H9 (cell line): ENCODE results near the gene OSBPL10. TPM values are rescaled to one million over a fixed set of nuclear protein-coding genes. Genes with fewer than 3 reads are reported as not detected.
"Not testable (repeated sequence)": the region's sequence is repeated elsewhere in the genome, so short reads cannot be mapped to it uniquely, and the experiment has no call there.

Source experiments
- DNase-seq: peaks from one replicate; pipeline ENCODE4 v3.0.0-alpha.2; 2017
- H2AFZ ChIP-seq: one replicate; pipeline ENCODE4 v1.6.1; 2013; ENCODE audit warnings: mild to moderate bottlenecking, low read length, control low read depth, moderate library complexity
- H2AK5ac ChIP-seq: 2 replicates; pipeline ENCODE4 v1.6.1; 2013; ENCODE audit warnings: low read length, control low read depth, mixed read lengths; ENCODE audit not compliant: insufficient read length
- H2BK120ac ChIP-seq: one replicate; pipeline ENCODE4 v1.6.1; 2013; ENCODE audit warnings: low read depth, mild to moderate bottlenecking, low read length, control low read depth, inconsistent platforms; ENCODE audit not compliant: poor library complexity, severe bottlenecking
- H2BK12ac ChIP-seq: 2 replicates; pipeline ENCODE4 v1.6.1; 2013; ENCODE audit warnings: low read length, control low read depth, mixed read lengths, low read depth; ENCODE audit not compliant: insufficient read length
- H2BK15ac ChIP-seq: 2 replicates; pipeline ENCODE4 v1.6.1; 2013; ENCODE audit warnings: low read depth, low read length, control low read depth
- H2BK20ac ChIP-seq: one replicate; pipeline ENCODE4 v1.6.1; 2013; ENCODE audit warnings: low read depth, mild to moderate bottlenecking, low read length, control low read depth, inconsistent platforms; ENCODE audit not compliant: poor library complexity, severe bottlenecking
- H2BK5ac ChIP-seq: 2 replicates; pipeline ENCODE4 v1.6.1; 2013; ENCODE audit warnings: low read length, control low read depth, mixed read lengths; ENCODE audit not compliant: insufficient read length
- H3K14ac ChIP-seq: 2 replicates; pipeline ENCODE4 v1.6.1; 2013; ENCODE audit warnings: low read length, control low read depth; ENCODE audit not compliant: insufficient read depth
- H3K18ac ChIP-seq: 2 replicates; pipeline ENCODE4 v1.6.1; 2013; ENCODE audit warnings: low read depth, mild to moderate bottlenecking, mixed read lengths, low read length, control low read depth; ENCODE audit not compliant: insufficient read length
- H3K23ac ChIP-seq: 2 replicates; pipeline ENCODE4 v1.6.1; 2013; ENCODE audit warnings: low read length, control low read depth, mixed read lengths, low read depth; ENCODE audit not compliant: insufficient read length
- H3K23me2 ChIP-seq: 2 replicates; pipeline ENCODE4 v1.6.1; 2013; ENCODE audit warnings: low read depth, mild to moderate bottlenecking, mixed read lengths, low read length, control low read depth; ENCODE audit not compliant: insufficient read length, poor library complexity, severe bottlenecking
- H3K27ac ChIP-seq: 2 replicates; pipeline ENCODE4 v1.5.1; 2013; ENCODE audit warnings: low read length, control low read depth, mixed read lengths, low read depth; ENCODE audit not compliant: insufficient read length
- H3K27me3 ChIP-seq: 2 replicates; pipeline ENCODE4 v1.6.1; 2013; ENCODE audit warnings: low read length, control low read depth, inconsistent platforms; ENCODE audit not compliant: insufficient read depth
- H3K4ac ChIP-seq: 2 replicates; pipeline ENCODE4 v1.6.1; 2013; ENCODE audit warnings: low read depth, mild to moderate bottlenecking, control low read depth, inconsistent platforms, low read length, moderate library complexity
- H3K4me1 ChIP-seq: 2 replicates; pipeline ENCODE4 v1.6.1; 2013; ENCODE audit warnings: low read length, control low read depth, inconsistent platforms; ENCODE audit not compliant: insufficient read depth
- H3K4me2 ChIP-seq: 2 replicates; pipeline ENCODE4 v1.6.1; 2013; ENCODE audit warnings: low read length, control low read depth, mixed read lengths; ENCODE audit not compliant: insufficient read length, insufficient read depth
- H3K56ac ChIP-seq: 2 replicates; pipeline ENCODE4 v1.6.1; 2013; ENCODE audit warnings: low read depth, mild to moderate bottlenecking, mixed read lengths, low read length, control low read depth; ENCODE audit not compliant: insufficient read length
- H3K79me1 ChIP-seq: 2 replicates; pipeline ENCODE4 v1.6.1; 2013; ENCODE audit warnings: low read depth, mild to moderate bottlenecking, moderate library complexity, low read length, control low read depth, inconsistent platforms; ENCODE audit not compliant: insufficient read depth, poor library complexity, severe bottlenecking
- H3K79me2 ChIP-seq: 2 replicates; pipeline ENCODE4 v1.6.1; 2013; ENCODE audit warnings: low read length, control low read depth, inconsistent platforms; ENCODE audit not compliant: insufficient read depth
- H3K9ac ChIP-seq: 2 replicates; pipeline ENCODE4 v1.6.1; 2013; ENCODE audit warnings: low read length, control low read depth, mixed read lengths; ENCODE audit not compliant: insufficient read length; ENCODE audit errors: extremely low read depth
- H3K9me3 ChIP-seq: one replicate; pipeline ENCODE4 v1.6.1; 2013; ENCODE audit warnings: low read depth, low read length, inconsistent platforms; ENCODE audit not compliant: control insufficient read depth
- H3T11ph ChIP-seq: one replicate; pipeline ENCODE4 v1.6.1; 2013; ENCODE audit warnings: mild to moderate bottlenecking, low read length, control low read depth, inconsistent platforms
- H4K20me1 ChIP-seq: one replicate; pipeline ENCODE4 v1.6.1; 2013; ENCODE audit not compliant: control insufficient read depth, insufficient read length, insufficient read depth
- H4K5ac ChIP-seq: 2 replicates; pipeline ENCODE4 v1.6.1; 2013; ENCODE audit warnings: low read depth, mild to moderate bottlenecking, mixed read lengths, low read length, control low read depth; ENCODE audit not compliant: insufficient read length
- H4K8ac ChIP-seq: replicated peaks from 2 replicates; pipeline ENCODE4 v1.6.1; 2013; ENCODE audit warnings: low read length, control low read depth, mixed read lengths, low read depth; ENCODE audit not compliant: insufficient read length
- H4K91ac ChIP-seq: 2 replicates; pipeline ENCODE4 v1.6.1; 2013; ENCODE audit warnings: low read depth, mild to moderate bottlenecking, moderate library complexity, mixed read lengths, low read length, control low read depth; ENCODE audit not compliant: insufficient read length
- H3K27ac Mint-ChIP-seq, 3 experiments: 2 replicates in 2 of 3; 3 replicates in 1 of 3; pipeline ENCODE4 v1.8.0; 2020 to 2021; ENCODE audit warnings: mixed read lengths in 3 of 3, mild to moderate bottlenecking in 1 of 3, moderate library complexity in 1 of 3
- H3K27me3 Mint-ChIP-seq: 2 replicates; pipeline ENCODE4 v1.8.0; 2021; ENCODE audit warnings: low read depth, mild to moderate bottlenecking, moderate library complexity, mixed read lengths
- H3K36me3 Mint-ChIP-seq, 3 experiments: 2 replicates in 2 of 3; 3 replicates in 1 of 3; pipeline ENCODE4 v1.8.0; 2020 to 2021; ENCODE audit warnings: low read depth in 3 of 3, mixed read lengths in 3 of 3; ENCODE audit not compliant: insufficient read depth in 1 of 3
- H3K4me1 Mint-ChIP-seq, 2 experiments: 2 replicates each; pipeline ENCODE4 v1.8.0; 2020; ENCODE audit warnings: mixed read lengths in 2 of 2
- H3K4me3 Mint-ChIP-seq, 2 experiments: 2 replicates in 1 of 2; 3 replicates in 1 of 2; pipeline ENCODE4 v1.8.0; 2020 to 2021; ENCODE audit warnings: mild to moderate bottlenecking in 2 of 2, mixed read lengths in 2 of 2, moderate library complexity in 1 of 2
- H3K9me3 Mint-ChIP-seq, 2 experiments: 2 replicates in 1 of 2; 3 replicates in 1 of 2; pipeline ENCODE4 v1.8.0; 2020; ENCODE audit warnings: mild to moderate bottlenecking in 2 of 2, mixed read lengths in 2 of 2, moderate library complexity in 1 of 2
- WGBS: extraction: QIAGEN DNeasy Blood & Tissue Kit; methylation state at CpG from one replicate; pipeline ENCODE4 v1.1.7; 2013; ENCODE audit warnings: missing lambda C conversion rate, low lambda C conversion rate, mixed read lengths; ENCODE audit not compliant: insufficient read length; ENCODE audit errors: extremely low coverage; 5-methylcytosine and 5-hydroxymethylcytosine counted together
- total RNA-seq: library from RNA; stranded (reverse); gene quantifications from 2 replicates; pipeline ENCODE4 v1.2.1, GENCODE V29; 2021
- TF ChIP-seq, protein P1 (sequence below): fragments of 200-600 bp; sonication (generic); conservative IDR thresholded peaks from 3 replicates; pipeline ENCODE4 v1.8.0; 2021; ENCODE audit warnings: antibody characterized with exemption, mild to moderate bottlenecking

OSBPL10 gene
- total RNA-seq, 1 experiment from 2014 or later = 42.7 TPM

DNA sequence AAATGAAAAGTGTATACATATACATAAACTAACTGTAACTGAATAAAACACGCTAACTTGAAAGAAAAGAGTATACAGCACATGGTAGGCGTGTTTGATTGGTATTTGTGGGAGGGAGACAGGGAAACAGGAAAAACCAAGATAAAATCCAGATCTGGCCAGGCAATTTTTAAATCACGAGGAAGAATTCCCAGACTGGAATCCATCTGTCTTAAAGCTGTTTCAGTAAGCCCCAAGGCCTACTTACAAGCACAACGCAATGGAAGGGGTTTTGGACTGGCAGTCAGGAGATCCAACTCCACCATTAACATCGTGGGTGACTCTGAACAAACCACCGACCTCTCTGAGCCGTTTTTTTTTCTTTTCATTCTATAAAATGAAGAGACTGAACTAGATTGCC, 195.8 kb downstream of the OSBPL10 start:
- Mint-ChIP-seq H3K9me3 (peaks cover 3 to 6% of the 10 kb centered on the region in 2 experiments; a peak in 4 of 5 replicates), H3K27me3 (no peaks in the 10 kb centered on the region), H3K36me3 (peaks cover 0 to 11% (median 8%) of the 10 kb centered on the region in 3 experiments; a peak in 4 of 7 replicates), H3K4me1 (no peaks in the 10 kb centered on the region), H3K4me3 (no peak overlapping the region), H3K27ac (no peak overlapping the region)
- Histone ChIP-seq H3T11ph (no peak overlapping the region), H3K23me2 (no peaks in the 10 kb centered on the region), H3K23ac (no peak overlapping the region), H3K4ac (no peak overlapping the region), H3K4me1 (no peaks in the 10 kb centered on the region), H2BK120ac (no peak overlapping the region), H4K20me1 (no peaks in the 10 kb centered on the region), H4K8ac (no peak overlapping the region), H2BK12ac (no peak overlapping the region), H3K9me3 (no peaks in the 10 kb centered on the region), H4K5ac (no peak overlapping the region), H2AFZ (no peak overlapping the region), H3K79me1 (no peaks in the 10 kb centered on the region), H3K14ac (no peak overlapping the region), H3K4me2 (no peak overlapping the region), H3K27ac (no peak overlapping the region), H2AK5ac (no peak overlapping the region), H3K79me2 (no peaks in the 10 kb centered on the region), H3K56ac (no peak overlapping the region), H2BK5ac (no peak overlapping the region), H3K27me3 (no peaks in the 10 kb centered on the region), H3K9ac (no peak overlapping the region), H4K91ac (no peak overlapping the region), H2BK20ac (no peak overlapping the region), H2BK15ac (no peak overlapping the region), H3K18ac (no peak overlapping the region)
- DNase-seq = no peak
- no CpG with 5 or more reads among the region's 7 CpGs for WGBS
- TF ChIP-seq, protein P1, sequence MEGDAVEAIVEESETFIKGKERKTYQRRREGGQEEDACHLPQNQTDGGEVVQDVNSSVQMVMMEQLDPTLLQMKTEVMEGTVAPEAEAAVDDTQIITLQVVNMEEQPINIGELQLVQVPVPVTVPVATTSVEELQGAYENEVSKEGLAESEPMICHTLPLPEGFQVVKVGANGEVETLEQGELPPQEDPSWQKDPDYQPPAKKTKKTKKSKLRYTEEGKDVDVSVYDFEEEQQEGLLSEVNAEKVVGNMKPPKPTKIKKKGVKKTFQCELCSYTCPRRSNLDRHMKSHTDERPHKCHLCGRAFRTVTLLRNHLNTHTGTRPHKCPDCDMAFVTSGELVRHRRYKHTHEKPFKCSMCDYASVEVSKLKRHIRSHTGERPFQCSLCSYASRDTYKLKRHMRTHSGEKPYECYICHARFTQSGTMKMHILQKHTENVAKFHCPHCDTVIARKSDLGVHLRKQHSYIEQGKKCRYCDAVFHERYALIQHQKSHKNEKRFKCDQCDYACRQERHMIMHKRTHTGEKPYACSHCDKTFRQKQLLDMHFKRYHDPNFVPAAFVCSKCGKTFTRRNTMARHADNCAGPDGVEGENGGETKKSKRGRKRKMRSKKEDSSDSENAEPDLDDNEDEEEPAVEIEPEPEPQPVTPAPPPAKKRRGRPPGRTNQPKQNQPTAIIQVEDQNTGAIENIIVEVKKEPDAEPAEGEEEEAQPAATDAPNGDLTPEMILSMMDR = no peak

DNA sequence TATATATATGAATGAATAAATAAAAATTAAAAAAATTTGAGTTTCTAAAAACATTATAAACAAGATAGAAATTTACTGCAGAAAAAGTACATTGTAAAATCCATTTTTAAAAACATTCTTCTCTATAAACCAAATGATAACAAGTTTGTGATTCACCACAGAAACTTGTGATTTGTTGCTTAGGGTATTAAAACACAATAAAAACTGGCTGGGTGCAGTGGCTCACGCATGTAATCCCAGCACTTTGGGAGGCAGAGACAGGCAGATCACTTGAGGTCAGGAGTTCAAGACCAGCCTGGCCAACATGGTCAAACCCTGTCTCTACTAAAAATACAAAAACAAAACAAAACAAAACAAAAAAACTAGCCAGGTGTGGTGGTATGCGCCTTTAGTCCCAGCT, 197.2 kb downstream of the OSBPL10 start:
- DNase-seq, H3K23me2 ChIP-seq, H3T11ph ChIP-seq, H2BK5ac ChIP-seq, H3K27me3 ChIP-seq, H3K14ac ChIP-seq, H2BK120ac ChIP-seq, H3K79me2 ChIP-seq, H3K4me2 ChIP-seq, H3K4me1 ChIP-seq, H3K27me3 Mint-ChIP-seq, H3K56ac ChIP-seq, H3K4me1 Mint-ChIP-seq, H3K9ac ChIP-seq, H4K5ac ChIP-seq, H3K4me3 Mint-ChIP-seq, H3K27ac ChIP-seq, H2AFZ ChIP-seq, H4K8ac ChIP-seq, H3K18ac ChIP-seq, H2BK20ac ChIP-seq, H3K9me3 ChIP-seq, H2BK12ac ChIP-seq, H4K20me1 ChIP-seq, H3K4ac ChIP-seq, H3K79me1 ChIP-seq, H2BK15ac ChIP-seq, H3K23ac ChIP-seq, H2AK5ac ChIP-seq, H4K91ac ChIP-seq: not testable (repeated sequence)
- H3K27ac Mint-ChIP-seq = peak overlapping the region in 1 of 3 experiments; percentile 89; a peak in 1 of 7 replicates
- peaks cover 10 to 17% (median 11%) of the 10 kb centered on the region in 3 experiments; a peak in 6 of 7 replicates for H3K36me3 Mint-ChIP-seq
- WGBS = no CpG with 5 or more reads among the region's 2 CpGs
- peaks cover 7 to 14% of the 10 kb centered on the region in 2 experiments for H3K9me3 Mint-ChIP-seq
